Activated naive CD4-positive, alpha-beta T cell treated with anti-CD3 and anti-CD28 coated beads, Interleukin-2, amount 50 U/mL, for 72 hours (primary cell): Measurements from ENCODE around the gene AGER. TPM values are rescaled to one million over a fixed set of nuclear protein-coding genes. Genes with fewer than 3 reads are reported as not detected.

ENCODE experiments used
- total RNA-seq, 2 donors: library from RNA; stranded (reverse); gene quantifications; one replicate each; pipeline ENCODE4 v1.2.3, GENCODE V29; 2022

The AGER gene
- total RNA-seq, 2 donors from 2014 or later, result 21.6 to 26.3 TPM

Other genes with a start within 250 kb of the AGER start
- gene CFB, start 238.2 kb downstream of the AGER start, total RNA-seq, result 1 to 10 TPM; 1.9 to 3.6 TPM
- gene NELFE, start 225.3 kb downstream of the AGER start, total RNA-seq, result 10 to 100 TPM; 69.7 to 70.9 TPM
- gene SKIC2, start 225.1 kb downstream of the AGER start, total RNA-seq, result 100 to 1,000 TPM in 1 of 2 donors, 10 to 100 TPM in 1; 91.8 to 115 TPM
- 10 to 100 TPM; 16.2 to 18.5 TPM for gene DXO, start 212.1 kb downstream of the AGER start, total RNA-seq
- gene C4A, start 202.2 kb downstream of the AGER start, total RNA-seq, result 1 to 10 TPM; 4.1 to 8.1 TPM
- gene C4B, start 169.5 kb downstream of the AGER start, total RNA-seq, result 1 to 10 TPM; 3.9 to 5.2 TPM
- gene CYP21A2, start 145.8 kb downstream of the AGER start, total RNA-seq, result under 1 TPM; 0.32 to 0.49 TPM
- gene TNXB, start 74.9 kb downstream of the AGER start, total RNA-seq, result 10 to 100 TPM; 10.1 to 30.4 TPM
- 100 to 1,000 TPM in 1 of 2 donors, 10 to 100 TPM in 1; 87.5 to 101 TPM for gene ATF6B, start 56.0 kb downstream of the AGER start, total RNA-seq
- gene FKBPL, start 54.0 kb downstream of the AGER start, total RNA-seq, result 10 to 100 TPM in 1 of 2 donors, 1 to 10 TPM in 1; 9.3 to 15.8 TPM
- gene PRRT1, start 32.3 kb downstream of the AGER start, total RNA-seq, result under 1 TPM; 0.77 to 0.84 TPM
- 10 to 100 TPM; 13.6 to 18.7 TPM for gene PPT2, start 30.1 kb downstream of the AGER start, total RNA-seq
- 10 to 100 TPM; 13.4 to 14.5 TPM for gene EGFL8, start 19.7 kb downstream of the AGER start, total RNA-seq
- gene AGPAT1, start 8.2 kb downstream of the AGER start, total RNA-seq, result 10 to 100 TPM; 33.2 to 35.0 TPM
- 10 to 100 TPM; 62.6 to 86.2 TPM for gene RNF5, start 5.8 kb downstream of the AGER start, total RNA-seq
- gene PBX2, start 5.9 kb upstream of the AGER start, total RNA-seq, result 10 to 100 TPM; 65.4 to 88.7 TPM
- 100 to 1,000 TPM in 1 of 2 donors, 10 to 100 TPM in 1; 84.9 to 151 TPM for gene GPSM3, start 8.4 kb upstream of the AGER start, total RNA-seq
- under 1 TPM; 0.64 to 0.70 TPM for gene NOTCH4, start 39.8 kb upstream of the AGER start, total RNA-seq
- not detected for gene TSBP1, start 187.7 kb upstream of the AGER start, total RNA-seq
- gene BTNL2, start 222.9 kb upstream of the AGER start, total RNA-seq, result not detected